Measurements from ENCODE around the gene ALG12. TPM values are rescaled to one million over a fixed set of nuclear protein-coding genes. Genes with fewer than 3 reads are reported as not detected.

Gene ALG12
- total RNA-seq, 4 donors from 2014 or later: 12.8 to 16.6 (median 13.0) TPM

DNA sequence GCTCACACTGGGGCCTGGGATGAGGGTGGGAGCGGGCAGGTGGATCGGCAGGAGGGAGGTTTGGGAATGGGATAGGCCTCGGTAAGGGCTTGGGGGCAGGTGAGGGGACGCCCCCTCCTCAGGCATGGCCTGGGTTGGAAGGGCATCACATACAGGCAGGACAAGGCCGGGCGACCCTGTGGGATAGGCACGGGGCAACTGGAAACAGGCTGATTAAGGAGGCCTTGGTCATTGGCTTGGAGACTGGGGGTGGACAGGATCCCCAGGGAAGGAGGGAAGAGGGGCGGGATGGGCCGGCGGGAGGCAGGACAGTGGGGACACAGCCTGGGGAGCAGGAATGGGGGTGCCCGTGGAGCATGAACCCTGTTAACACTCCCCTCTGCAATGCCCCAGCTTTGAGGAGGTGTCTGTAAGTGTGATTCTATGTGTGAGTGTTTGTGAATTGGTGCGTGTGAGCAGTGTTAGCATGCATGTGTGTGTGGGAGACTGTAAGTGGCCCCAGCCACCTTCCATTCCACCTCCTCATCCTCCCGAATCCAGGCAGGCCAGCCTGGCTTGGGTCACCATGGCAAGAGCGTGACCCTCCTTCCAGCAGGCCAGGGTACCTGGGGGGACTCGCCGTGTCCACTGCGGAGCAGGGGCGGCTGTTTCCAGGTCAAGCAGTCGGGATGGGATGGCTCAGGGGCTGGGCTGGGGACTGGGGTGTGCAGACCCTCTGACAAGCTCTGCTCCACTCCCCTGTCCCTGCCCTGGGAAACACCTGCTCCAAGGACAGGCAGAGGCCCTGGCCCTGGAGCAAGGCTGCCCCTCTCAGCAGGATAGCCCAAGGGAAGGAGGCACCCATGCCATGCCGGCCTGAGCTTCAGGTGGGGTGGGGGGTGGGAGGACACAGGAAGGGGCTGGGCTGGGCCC is 38.9 kb upstream of the ALG12 start:
- Histone ChIP-seq H3K4me3 (no peak overlapping the region), H3K9me3 (no peaks in the 10 kb centered on the region), H3K36me3 (peaks cover 4 to 8% (median 7%) of the 10 kb centered on the region in 3 donors), H3K4me1 (peaks cover 29 to 67% (median 35%) of the 10 kb centered on the region in 3 donors), H3K27me3 (no peaks in the 10 kb centered on the region), H3K27ac (no peak overlapping the region)
- TF ChIP-seq POLR2A (IDR thresholded peaks at IDR 0.05) (no peak), CTCF (IDR thresholded peaks at IDR 0.05) (no peak)
- intact Hi-C loops (cut with DNase I): no loop called here
- WGBS, 2 donors: 88 to 93% methylated on average over 8 to 11 of the region's 20 CpGs
- DNase-seq: no peak

DNA sequence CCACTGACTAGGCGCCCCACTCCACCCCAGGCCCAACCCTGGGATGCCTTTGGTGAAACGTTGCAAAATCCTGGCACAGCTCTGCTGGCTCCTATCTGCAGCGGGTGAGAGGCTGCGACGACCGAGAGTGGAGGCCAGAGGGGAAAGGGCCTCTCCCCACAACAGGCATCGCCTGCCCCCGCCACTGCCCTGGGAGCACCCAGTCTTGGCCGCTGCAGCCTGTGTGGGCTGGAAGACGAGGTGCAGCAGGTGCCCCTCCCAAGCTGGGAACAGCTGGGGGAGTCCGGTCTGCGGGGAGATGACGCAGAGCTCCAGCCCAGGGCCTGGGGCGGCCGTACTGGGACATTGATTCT is 38.2 kb upstream of the ALG12 start:
- Histone ChIP-seq H3K27ac (no peak overlapping the region), H3K36me3 (peaks cover 0 to under 1% (median 0%) of the 10 kb centered on the region in 3 donors), H3K27me3 (no peaks in the 10 kb centered on the region), H3K4me3 (no peak overlapping the region), H3K9me3 (no peaks in the 10 kb centered on the region), H3K4me1 (peaks cover 35 to 75% (median 43%) of the 10 kb centered on the region in 3 donors)
- intact Hi-C loops (cut with DNase I): no loop called here
- 92% methylated on average over 5 of the region's 15 CpGs; no CpG with 5 or more reads in 1 of the 2 donors for WGBS, 2 donors
- DNase-seq: no peak
- no peak for TF ChIP-seq CTCF (IDR thresholded peaks at IDR 0.05)
- TF ChIP-seq POLR2A (IDR thresholded peaks at IDR 0.05): no peak

DNA sequence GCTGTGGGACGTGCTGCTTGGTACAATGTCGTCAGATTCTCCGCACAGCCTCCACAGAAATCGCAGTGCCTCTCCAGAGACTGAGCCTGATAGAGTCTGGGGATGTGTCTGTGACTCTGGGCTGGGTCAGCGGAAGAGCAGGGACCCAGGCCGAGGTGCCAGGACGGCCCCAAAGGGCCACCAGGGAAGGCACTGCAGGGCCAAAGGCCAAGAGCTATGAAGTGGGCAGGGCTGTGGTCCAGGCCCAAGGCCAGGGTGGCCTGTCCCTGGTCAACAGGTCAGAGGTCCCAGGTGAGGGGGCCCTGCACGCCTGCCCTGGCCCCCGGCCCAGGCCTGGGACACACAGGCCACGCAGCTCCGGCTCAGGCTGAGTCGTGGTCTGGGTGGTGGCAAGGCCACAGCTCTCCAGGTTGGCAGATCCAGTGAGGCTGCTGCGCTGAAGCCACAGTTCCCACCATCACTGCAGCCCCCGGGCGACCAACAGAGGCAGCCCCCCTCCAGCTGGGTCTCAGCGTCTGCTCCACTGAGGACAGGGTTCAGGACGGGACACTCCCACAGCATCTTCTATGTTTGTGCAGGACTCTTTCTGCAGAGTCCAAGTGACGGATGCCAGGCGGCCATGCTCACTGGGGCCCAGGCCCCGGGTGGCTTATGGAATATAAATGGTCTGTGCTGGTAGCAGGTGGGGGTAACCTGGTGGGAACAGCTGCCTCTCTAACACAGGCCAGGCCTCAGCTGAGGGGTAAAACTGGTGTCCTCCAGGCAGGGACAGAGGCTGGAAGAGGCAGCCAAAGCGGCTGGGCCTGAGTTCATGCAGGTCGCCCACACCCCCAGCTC is 37.6 kb upstream of the ALG12 start:
- intact Hi-C loops (cut with DNase I): no loop called here
- no peak for DNase-seq
- Histone ChIP-seq H3K36me3 (no peaks in the 10 kb centered on the region), H3K9me3 (no peaks in the 10 kb centered on the region), H3K27ac (peak overlapping the region in 2 of 4 donors; percentile 65 to 89), H3K27me3 (no peaks in the 10 kb centered on the region), H3K4me1 (peaks cover 41 to 81% (median 45%) of the 10 kb centered on the region in 3 donors), H3K4me3 (no peak overlapping the region)
- WGBS, 2 donors: 96 to 100% methylated on average over 2 to 4 of the region's 22 CpGs
- TF ChIP-seq POLR2A (IDR thresholded peaks at IDR 0.05): no peak

DNA sequence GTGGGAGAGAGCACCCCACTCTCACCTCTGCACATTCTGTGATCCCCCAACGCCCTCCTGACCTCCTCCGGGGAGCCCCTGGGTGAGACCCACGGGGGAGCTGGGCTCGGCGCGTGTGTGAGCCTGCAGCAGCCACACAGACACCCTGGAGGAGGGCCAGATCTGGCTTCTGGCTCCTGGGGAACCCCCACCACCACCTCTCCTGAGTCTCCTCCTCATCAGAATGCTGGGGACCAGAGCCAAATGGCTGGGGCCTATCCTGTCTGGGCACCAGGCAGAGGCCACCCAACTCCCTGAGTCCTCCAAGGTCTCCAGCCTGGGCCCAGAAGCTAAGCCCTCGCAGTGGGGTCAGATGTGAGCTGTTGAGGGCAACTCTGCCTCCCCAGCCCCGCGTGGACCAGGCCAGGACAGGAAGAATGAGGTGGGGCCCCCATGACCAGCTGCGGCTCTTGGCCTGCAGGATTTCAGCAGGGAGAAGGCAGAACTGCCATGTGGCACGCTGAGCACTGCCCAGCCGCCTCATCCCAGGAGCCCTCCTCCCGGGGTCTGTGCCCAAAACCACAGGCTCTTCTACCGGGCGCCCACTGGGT is 36.8 kb upstream of the ALG12 start:
- WGBS, 2 donors: 80% methylated on average over 2 of the region's 15 CpGs; no CpG with 5 or more reads in 1 of the 2 donors
- H3K27me3 ChIP-seq: no peaks in the 10 kb centered on the region
- H3K9me3 ChIP-seq: no peaks in the 10 kb centered on the region
- peaks cover 45 to 88% (median 49%) of the 10 kb centered on the region in 3 donors for H3K4me1 ChIP-seq
- DNase-seq: no peak
- no peaks in the 10 kb centered on the region for H3K36me3 ChIP-seq
- H3K4me3 ChIP-seq: no peak overlapping the region
- intact Hi-C loops (cut with DNase I): no loop called here
- H3K27ac ChIP-seq: peak overlapping the region in 2 of 4 donors; percentile 65 to 89
- TF ChIP-seq CTCF (IDR thresholded peaks at IDR 0.05): no peak

DNA sequence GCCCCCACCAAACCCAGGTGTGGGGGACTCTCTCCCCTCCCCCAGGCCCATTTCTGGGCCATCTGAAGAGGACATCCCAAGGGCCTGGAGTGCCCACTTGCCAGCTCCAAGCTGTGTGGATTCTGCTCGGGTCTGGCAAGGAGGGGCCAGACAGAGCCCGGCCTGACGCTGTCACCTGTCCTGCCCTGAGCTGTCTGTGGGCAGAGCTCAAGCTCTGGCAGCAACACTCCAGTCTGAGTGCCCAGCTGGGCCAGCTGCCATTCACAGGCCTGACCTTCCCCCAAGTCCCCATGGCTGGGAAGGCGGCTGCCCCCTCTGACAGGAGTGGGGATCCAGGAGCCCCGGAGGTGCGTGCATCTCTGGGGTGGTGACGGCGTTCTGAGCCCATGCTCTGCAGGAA is 36.1 kb upstream of the ALG12 start:
- WGBS, 2 donors: 70% methylated on average over 2 of the region's 8 CpGs; no CpG with 5 or more reads in 1 of the 2 donors
- no peak for DNase-seq
- Histone ChIP-seq H3K36me3 (no peaks in the 10 kb centered on the region), H3K4me1 (peaks cover 45 to 88% (median 51%) of the 10 kb centered on the region in 3 donors), H3K9me3 (no peaks in the 10 kb centered on the region), H3K27me3 (no peaks in the 10 kb centered on the region), H3K27ac (peak overlapping the region in 3 of 4 donors; percentile 14 to 89 (median 65)), H3K4me3 (no peak overlapping the region)
- no peak for TF ChIP-seq POLR2A (IDR thresholded peaks at IDR 0.05)
- intact Hi-C loops (cut with DNase I): no loop called here

Data from esophagus squamous epithelium (tissue), 5 donors.